ENCODE measurements around the gene SNORC. TPM values are rescaled to one million over a fixed set of nuclear protein-coding genes. Genes with fewer than 3 reads are reported as not detected.

SNORC gene
- total and polyA plus RNA-seq, 9 of the 15 experiments (the other 6 are each of a cell fraction or from before 2014, with no cell fraction given): 0.14 to 2.5 (median 0.72) TPM; not detected in 2

DNA sequence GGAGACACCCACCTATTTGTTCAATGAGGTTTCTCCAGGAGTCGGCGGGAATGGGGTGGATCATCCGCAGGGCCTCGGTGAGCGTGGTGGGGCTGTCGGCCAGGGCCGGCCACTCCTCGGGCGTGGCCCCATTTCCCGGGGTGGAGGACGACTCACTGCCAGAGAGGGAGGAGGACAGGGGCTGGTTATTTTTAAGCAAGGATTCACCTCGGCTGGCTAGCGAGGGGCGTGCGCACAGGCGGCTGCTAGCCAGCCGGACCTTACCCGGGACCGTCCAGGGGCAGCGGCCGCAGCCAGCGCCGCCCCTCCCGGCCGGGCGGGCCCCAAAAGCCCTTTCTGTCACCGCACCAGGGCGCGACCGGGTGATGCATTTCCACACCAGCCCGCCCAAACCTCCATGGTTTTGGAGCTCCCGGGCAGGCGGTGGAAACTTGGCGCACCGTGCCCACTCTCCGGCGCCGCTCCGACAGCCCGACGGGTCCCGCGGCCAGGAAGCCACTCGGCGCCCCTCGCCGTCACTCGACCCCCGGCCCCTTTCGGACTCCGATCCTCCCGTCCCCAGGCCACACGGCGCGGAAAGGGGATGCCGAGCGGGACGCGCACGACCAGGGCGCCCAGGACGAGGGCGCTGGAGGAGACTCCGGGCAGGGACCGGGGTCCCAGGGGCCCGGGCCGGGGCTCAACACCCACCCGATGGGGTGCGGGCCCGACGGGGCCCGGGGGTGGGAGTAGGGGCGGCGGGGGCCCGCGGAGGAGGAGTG, 57.1 kb downstream of the SNORC start (continued):
- TF ChIP-seq, protein P1, sequence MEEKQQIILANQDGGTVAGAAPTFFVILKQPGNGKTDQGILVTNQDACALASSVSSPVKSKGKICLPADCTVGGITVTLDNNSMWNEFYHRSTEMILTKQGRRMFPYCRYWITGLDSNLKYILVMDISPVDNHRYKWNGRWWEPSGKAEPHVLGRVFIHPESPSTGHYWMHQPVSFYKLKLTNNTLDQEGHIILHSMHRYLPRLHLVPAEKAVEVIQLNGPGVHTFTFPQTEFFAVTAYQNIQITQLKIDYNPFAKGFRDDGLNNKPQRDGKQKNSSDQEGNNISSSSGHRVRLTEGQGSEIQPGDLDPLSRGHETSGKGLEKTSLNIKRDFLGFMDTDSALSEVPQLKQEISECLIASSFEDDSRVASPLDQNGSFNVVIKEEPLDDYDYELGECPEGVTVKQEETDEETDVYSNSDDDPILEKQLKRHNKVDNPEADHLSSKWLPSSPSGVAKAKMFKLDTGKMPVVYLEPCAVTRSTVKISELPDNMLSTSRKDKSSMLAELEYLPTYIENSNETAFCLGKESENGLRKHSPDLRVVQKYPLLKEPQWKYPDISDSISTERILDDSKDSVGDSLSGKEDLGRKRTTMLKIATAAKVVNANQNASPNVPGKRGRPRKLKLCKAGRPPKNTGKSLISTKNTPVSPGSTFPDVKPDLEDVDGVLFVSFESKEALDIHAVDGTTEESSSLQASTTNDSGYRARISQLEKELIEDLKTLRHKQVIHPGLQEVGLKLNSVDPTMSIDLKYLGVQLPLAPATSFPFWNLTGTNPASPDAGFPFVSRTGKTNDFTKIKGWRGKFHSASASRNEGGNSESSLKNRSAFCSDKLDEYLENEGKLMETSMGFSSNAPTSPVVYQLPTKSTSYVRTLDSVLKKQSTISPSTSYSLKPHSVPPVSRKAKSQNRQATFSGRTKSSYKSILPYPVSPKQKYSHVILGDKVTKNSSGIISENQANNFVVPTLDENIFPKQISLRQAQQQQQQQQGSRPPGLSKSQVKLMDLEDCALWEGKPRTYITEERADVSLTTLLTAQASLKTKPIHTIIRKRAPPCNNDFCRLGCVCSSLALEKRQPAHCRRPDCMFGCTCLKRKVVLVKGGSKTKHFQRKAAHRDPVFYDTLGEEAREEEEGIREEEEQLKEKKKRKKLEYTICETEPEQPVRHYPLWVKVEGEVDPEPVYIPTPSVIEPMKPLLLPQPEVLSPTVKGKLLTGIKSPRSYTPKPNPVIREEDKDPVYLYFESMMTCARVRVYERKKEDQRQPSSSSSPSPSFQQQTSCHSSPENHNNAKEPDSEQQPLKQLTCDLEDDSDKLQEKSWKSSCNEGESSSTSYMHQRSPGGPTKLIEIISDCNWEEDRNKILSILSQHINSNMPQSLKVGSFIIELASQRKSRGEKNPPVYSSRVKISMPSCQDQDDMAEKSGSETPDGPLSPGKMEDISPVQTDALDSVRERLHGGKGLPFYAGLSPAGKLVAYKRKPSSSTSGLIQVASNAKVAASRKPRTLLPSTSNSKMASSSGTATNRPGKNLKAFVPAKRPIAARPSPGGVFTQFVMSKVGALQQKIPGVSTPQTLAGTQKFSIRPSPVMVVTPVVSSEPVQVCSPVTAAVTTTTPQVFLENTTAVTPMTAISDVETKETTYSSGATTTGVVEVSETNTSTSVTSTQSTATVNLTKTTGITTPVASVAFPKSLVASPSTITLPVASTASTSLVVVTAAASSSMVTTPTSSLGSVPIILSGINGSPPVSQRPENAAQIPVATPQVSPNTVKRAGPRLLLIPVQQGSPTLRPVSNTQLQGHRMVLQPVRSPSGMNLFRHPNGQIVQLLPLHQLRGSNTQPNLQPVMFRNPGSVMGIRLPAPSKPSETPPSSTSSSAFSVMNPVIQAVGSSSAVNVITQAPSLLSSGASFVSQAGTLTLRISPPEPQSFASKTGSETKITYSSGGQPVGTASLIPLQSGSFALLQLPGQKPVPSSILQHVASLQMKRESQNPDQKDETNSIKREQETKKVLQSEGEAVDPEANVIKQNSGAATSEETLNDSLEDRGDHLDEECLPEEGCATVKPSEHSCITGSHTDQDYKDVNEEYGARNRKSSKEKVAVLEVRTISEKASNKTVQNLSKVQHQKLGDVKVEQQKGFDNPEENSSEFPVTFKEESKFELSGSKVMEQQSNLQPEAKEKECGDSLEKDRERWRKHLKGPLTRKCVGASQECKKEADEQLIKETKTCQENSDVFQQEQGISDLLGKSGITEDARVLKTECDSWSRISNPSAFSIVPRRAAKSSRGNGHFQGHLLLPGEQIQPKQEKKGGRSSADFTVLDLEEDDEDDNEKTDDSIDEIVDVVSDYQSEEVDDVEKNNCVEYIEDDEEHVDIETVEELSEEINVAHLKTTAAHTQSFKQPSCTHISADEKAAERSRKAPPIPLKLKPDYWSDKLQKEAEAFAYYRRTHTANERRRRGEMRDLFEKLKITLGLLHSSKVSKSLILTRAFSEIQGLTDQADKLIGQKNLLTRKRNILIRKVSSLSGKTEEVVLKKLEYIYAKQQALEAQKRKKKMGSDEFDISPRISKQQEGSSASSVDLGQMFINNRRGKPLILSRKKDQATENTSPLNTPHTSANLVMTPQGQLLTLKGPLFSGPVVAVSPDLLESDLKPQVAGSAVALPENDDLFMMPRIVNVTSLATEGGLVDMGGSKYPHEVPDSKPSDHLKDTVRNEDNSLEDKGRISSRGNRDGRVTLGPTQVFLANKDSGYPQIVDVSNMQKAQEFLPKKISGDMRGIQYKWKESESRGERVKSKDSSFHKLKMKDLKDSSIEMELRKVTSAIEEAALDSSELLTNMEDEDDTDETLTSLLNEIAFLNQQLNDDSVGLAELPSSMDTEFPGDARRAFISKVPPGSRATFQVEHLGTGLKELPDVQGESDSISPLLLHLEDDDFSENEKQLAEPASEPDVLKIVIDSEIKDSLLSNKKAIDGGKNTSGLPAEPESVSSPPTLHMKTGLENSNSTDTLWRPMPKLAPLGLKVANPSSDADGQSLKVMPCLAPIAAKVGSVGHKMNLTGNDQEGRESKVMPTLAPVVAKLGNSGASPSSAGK (IDR thresholded peaks at IDR 0.05): no peak
- TF ChIP-seq, protein P2, sequence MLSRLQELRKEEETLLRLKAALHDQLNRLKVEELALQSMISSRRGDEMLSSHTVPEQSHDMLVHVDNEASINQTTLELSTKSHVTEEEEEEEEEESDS (CRISPR knock-in tag; IDR thresholded peaks at IDR 0.05): no peak
- TF ChIP-seq, protein P3, sequence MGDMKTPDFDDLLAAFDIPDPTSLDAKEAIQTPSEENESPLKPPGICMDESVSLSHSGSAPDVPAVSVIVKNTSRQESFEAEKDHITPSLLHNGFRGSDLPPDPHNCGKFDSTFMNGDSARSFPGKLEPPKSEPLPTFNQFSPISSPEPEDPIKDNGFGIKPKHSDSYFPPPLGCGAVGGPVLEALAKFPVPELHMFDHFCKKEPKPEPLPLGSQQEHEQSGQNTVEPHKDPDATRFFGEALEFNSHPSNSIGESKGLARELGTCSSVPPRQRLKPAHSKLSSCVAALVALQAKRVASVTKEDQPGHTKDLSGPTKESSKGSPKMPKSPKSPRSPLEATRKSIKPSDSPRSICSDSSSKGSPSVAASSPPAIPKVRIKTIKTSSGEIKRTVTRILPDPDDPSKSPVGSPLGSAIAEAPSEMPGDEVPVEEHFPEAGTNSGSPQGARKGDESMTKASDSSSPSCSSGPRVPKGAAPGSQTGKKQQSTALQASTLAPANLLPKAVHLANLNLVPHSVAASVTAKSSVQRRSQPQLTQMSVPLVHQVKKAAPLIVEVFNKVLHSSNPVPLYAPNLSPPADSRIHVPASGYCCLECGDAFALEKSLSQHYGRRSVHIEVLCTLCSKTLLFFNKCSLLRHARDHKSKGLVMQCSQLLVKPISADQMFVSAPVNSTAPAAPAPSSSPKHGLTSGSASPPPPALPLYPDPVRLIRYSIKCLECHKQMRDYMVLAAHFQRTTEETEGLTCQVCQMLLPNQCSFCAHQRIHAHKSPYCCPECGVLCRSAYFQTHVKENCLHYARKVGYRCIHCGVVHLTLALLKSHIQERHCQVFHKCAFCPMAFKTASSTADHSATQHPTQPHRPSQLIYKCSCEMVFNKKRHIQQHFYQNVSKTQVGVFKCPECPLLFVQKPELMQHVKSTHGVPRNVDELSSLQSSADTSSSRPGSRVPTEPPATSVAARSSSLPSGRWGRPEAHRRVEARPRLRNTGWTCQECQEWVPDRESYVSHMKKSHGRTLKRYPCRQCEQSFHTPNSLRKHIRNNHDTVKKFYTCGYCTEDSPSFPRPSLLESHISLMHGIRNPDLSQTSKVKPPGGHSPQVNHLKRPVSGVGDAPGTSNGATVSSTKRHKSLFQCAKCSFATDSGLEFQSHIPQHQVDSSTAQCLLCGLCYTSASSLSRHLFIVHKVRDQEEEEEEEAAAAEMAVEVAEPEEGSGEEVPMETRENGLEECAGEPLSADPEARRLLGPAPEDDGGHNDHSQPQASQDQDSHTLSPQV (IDR thresholded peaks at IDR 0.05): no peak
- TF ChIP-seq ZNF384 (IDR thresholded peaks at IDR 0.05; ENCODE audit: low read depth, low read length): no peak
- no peak for TF ChIP-seq ZNF75A (CRISPR knock-in tag; IDR thresholded peaks at IDR 0.05)
- TF ChIP-seq MTA3 (IDR thresholded peaks at IDR 0.05; ENCODE audit: borderline replicate concordance): no peak
- TF ChIP-seq CBX1 (IDR thresholded peaks at IDR 0.05; ENCODE audit: low read depth): no peak
